HG03060 (cell line): ENCODE results near the gene N4BP2L2.

Experiments
- ATAC-seq: cut with Tn5 transposase; IDR thresholded peaks from one replicate; pipeline ENCODE4 v1.9.1; 2021; ENCODE audit warnings: low read depth, moderate number of reproducible peaks; ENCODE audit not compliant: unreplicated experiment

N4BP2L2 gene

GRCh38 chr13:32535115-32535514 is 3.5 kb downstream of the N4BP2L2 start:
- no peak for ATAC-seq

- no peak for ATAC-seq
Observed at GRCh38 chr13:32530841-32531253, 7.7 kb downstream of the N4BP2L2 start.

GRCh38 chr13:32528358-32528757 is 10.2 kb downstream of the N4BP2L2 start:
- no peak for ATAC-seq

GRCh38 chr13:32527151-32527550 is 11.4 kb downstream of the N4BP2L2 start:
- ATAC-seq: no peak

- ATAC-seq: no peak
Observed at GRCh38 chr13:32525766-32526165, 12.8 kb downstream of the N4BP2L2 start.

GRCh38 chr13:32515246-32515645 is 23.3 kb downstream of the N4BP2L2 start:
- no peak for ATAC-seq

- no peak for ATAC-seq
Observed at GRCh38 chr13:32511482-32511881, 27.1 kb downstream of the N4BP2L2 start.

GRCh38 chr13:32504876-32505275 is 33.7 kb downstream of the N4BP2L2 start:
- ATAC-seq: no peak

- no peak for ATAC-seq
Observed at GRCh38 chr13:32504263-32504662, 34.3 kb downstream of the N4BP2L2 start.

- ATAC-seq: no peak
Observed at GRCh38 chr13:32503727-32504126, 34.9 kb downstream of the N4BP2L2 start.

GRCh38 chr13:32501064-32501463 is 37.5 kb downstream of the N4BP2L2 start:
- no peak for ATAC-seq

GRCh38 chr13:32499538-32500210 is 38.9 kb downstream of the N4BP2L2 start:
- ATAC-seq: no peak

- ATAC-seq: no peak
Observed at GRCh38 chr13:32497589-32497988, 41.0 kb downstream of the N4BP2L2 start.

GRCh38 chr13:32496599-32497160 is 41.9 kb downstream of the N4BP2L2 start:
- no peak for ATAC-seq

- no peak for ATAC-seq
Observed at GRCh38 chr13:32495841-32496240, 42.8 kb downstream of the N4BP2L2 start.

GRCh38 chr13:32495429-32495828 is 43.2 kb downstream of the N4BP2L2 start:
- no peak for ATAC-seq

GRCh38 chr13:32491028-32491427 is 47.6 kb downstream of the N4BP2L2 start:
- ATAC-seq: no peak

GRCh38 chr13:32476892-32477291 is 61.7 kb downstream of the N4BP2L2 start:
- no peak for ATAC-seq

- ATAC-seq: no peak
Observed at GRCh38 chr13:32476021-32476731, 62.4 kb downstream of the N4BP2L2 start.

- ATAC-seq: no peak
Observed at GRCh38 chr13:32474999-32475792, 63.4 kb downstream of the N4BP2L2 start.

GRCh38 chr13:32473650-32474049 is 64.9 kb downstream of the N4BP2L2 start:
- ATAC-seq: no peak
